ELF-1 (cell line): ENCODE measurements around the gene BPI.
A peak's percentile ranks its signal among the peaks of the same experiment; 100 is the strongest.
"Not testable (repeated sequence)": the region's sequence is repeated elsewhere in the genome, so short reads cannot be mapped to it uniquely, and the experiment has no call there.

Source experiments
- DNase-seq: peaks from one replicate; pipeline ENCODE4 v3.0.0-alpha.2; 2016; ENCODE audit warnings: low read depth, low spot score

The BPI gene

GRCh38 chr20:38304845-38305447 lies 990 bp downstream of the BPI start:
- peak; percentile 52 for DNase-seq

- DNase-seq = no peak
Observed at GRCh38 chr20:38305541-38305940, 1.6 kb downstream of the BPI start.

GRCh38 chr20:38306379-38306778 lies 2.4 kb downstream of the BPI start:
- no peak for DNase-seq

- DNase-seq = no peak
Observed at GRCh38 chr20:38307371-38308046, 3.6 kb downstream of the BPI start.

- DNase-seq = peak; percentile 16
Observed at GRCh38 chr20:38308047-38308438, 4.1 kb downstream of the BPI start.

GRCh38 chr20:38308447-38308846 lies 4.5 kb downstream of the BPI start:
- DNase-seq = no peak

- no peak for DNase-seq
Observed at GRCh38 chr20:38311091-38311490, 7.1 kb downstream of the BPI start.

- DNase-seq = no peak
Observed at GRCh38 chr20:38311491-38311890, 7.5 kb downstream of the BPI start.

GRCh38 chr20:38313676-38314075 lies 9.7 kb downstream of the BPI start:
- DNase-seq = no peak

GRCh38 chr20:38314350-38314749 lies 10.4 kb downstream of the BPI start:
- DNase-seq = not testable (repeated sequence)

GRCh38 chr20:38315290-38315966 lies 11.5 kb downstream of the BPI start:
- peak; percentile 57 for DNase-seq

- no peak for DNase-seq
Observed at GRCh38 chr20:38316341-38316740, 12.4 kb downstream of the BPI start.

- DNase-seq = no peak
Observed at GRCh38 chr20:38317422-38317821, 13.5 kb downstream of the BPI start.

- DNase-seq = no peak
Observed at GRCh38 chr20:38320221-38320620, 16.3 kb downstream of the BPI start.

GRCh38 chr20:38321959-38322598 lies 18.1 kb downstream of the BPI start:
- DNase-seq = peak; percentile 49

GRCh38 chr20:38324159-38324558 lies 20.2 kb downstream of the BPI start:
- no peak for DNase-seq

- no peak for DNase-seq
Observed at GRCh38 chr20:38325167-38325566, 21.2 kb downstream of the BPI start.

GRCh38 chr20:38325905-38326304 lies 21.9 kb downstream of the BPI start:
- no peak for DNase-seq

- no peak for DNase-seq
Observed at GRCh38 chr20:38326309-38326708, 22.4 kb downstream of the BPI start.

GRCh38 chr20:38330638-38331037 lies 26.7 kb downstream of the BPI start:
- DNase-seq = no peak

GRCh38 chr20:38331245-38331644 lies 27.3 kb downstream of the BPI start:
- DNase-seq = no peak

- DNase-seq = no peak
Observed at GRCh38 chr20:38331814-38332213, 27.9 kb downstream of the BPI start.

- no peak for DNase-seq
Observed at GRCh38 chr20:38334016-38334415, 30.1 kb downstream of the BPI start.
